Central memory CD8-positive, alpha-beta T cell (primary cell): Measurements from ENCODE around the gene IFI44.

Experiments
- ATAC-seq: fragments of 150-1000 bp; cut with Tn5 transposase; replicated peaks from 2 replicates; pipeline ENCODE4 v1.10.0; 2022; ENCODE audit warnings: mild to moderate bottlenecking, moderate FRiP score, moderate number of reproducible peaks; ENCODE audit not compliant: poor library complexity, severe bottlenecking; ENCODE audit errors: extremely low read depth
- DNase-seq, 2 donors: peaks; one replicate each; pipeline ENCODE4 v3.0.0; 2021; ENCODE audit warnings: low spot score in 2 of 2
- H3K27ac Mint-ChIP-seq: one replicate; pipeline ENCODE4 v1.8.0; 2022; ENCODE audit warnings: low read depth, mild to moderate bottlenecking, moderate library complexity, mixed read lengths
- H3K27me3 Mint-ChIP-seq: one replicate; pipeline ENCODE4 v1.8.0; 2022; ENCODE audit warnings: mixed read lengths
- H3K36me3 Mint-ChIP-seq: one replicate; pipeline ENCODE4 v1.8.0; 2022; ENCODE audit warnings: mild to moderate bottlenecking, moderate library complexity, mixed read lengths; ENCODE audit not compliant: insufficient read depth
- H3K4me1 Mint-ChIP-seq: one replicate; pipeline ENCODE4 v1.8.0; 2022; ENCODE audit warnings: mixed read lengths
- H3K4me3 Mint-ChIP-seq: one replicate; pipeline ENCODE4 v1.8.0; 2022; ENCODE audit warnings: mild to moderate bottlenecking, moderate library complexity, mixed read lengths
- H3K9me3 Mint-ChIP-seq: one replicate; pipeline ENCODE4 v1.8.0; 2022; ENCODE audit warnings: mixed read lengths

The IFI44 gene

GRCh38 chr1:78622548-78622947 lies 27.1 kb upstream of the IFI44 start:
- Mint-ChIP-seq H3K27ac (peak overlapping the region; percentile 71), H3K36me3 (peaks cover 3% of the 10 kb centered on the region), H3K4me3 (peak overlapping the region; percentile 62), H3K27me3 (no peaks in the 10 kb centered on the region), H3K4me1 (peaks cover 69% of the 10 kb centered on the region), H3K9me3 (no peaks in the 10 kb centered on the region)
- DNase-seq, result no peak
- ATAC-seq, result no peak

- H3K36me3 Mint-ChIP-seq, result peaks cover 3% of the 10 kb centered on the region
- H3K4me1 Mint-ChIP-seq, result peaks cover 62% of the 10 kb centered on the region
- no peaks in the 10 kb centered on the region for H3K9me3 Mint-ChIP-seq
- peak overlapping the region; percentile 62 for H3K4me3 Mint-ChIP-seq
- no peaks in the 10 kb centered on the region for H3K27me3 Mint-ChIP-seq
- peak overlapping the region; percentile 71 for H3K27ac Mint-ChIP-seq
- ATAC-seq (no peak), DNase-seq (no peak)
Measured at GRCh38 chr1:78624035-78624434, 25.6 kb upstream of the IFI44 start.

- ATAC-seq, result no peak
- H3K36me3 Mint-ChIP-seq, result peaks cover 1% of the 10 kb centered on the region
- no peak for DNase-seq
- H3K27me3 Mint-ChIP-seq, result no peaks in the 10 kb centered on the region
- H3K4me1 Mint-ChIP-seq, result peaks cover 38% of the 10 kb centered on the region
- no peak overlapping the region for H3K27ac Mint-ChIP-seq
- no peak overlapping the region for H3K4me3 Mint-ChIP-seq
- H3K9me3 Mint-ChIP-seq, result no peaks in the 10 kb centered on the region
Measured at GRCh38 chr1:78627321-78627720, 22.3 kb upstream of the IFI44 start.

DNA sequence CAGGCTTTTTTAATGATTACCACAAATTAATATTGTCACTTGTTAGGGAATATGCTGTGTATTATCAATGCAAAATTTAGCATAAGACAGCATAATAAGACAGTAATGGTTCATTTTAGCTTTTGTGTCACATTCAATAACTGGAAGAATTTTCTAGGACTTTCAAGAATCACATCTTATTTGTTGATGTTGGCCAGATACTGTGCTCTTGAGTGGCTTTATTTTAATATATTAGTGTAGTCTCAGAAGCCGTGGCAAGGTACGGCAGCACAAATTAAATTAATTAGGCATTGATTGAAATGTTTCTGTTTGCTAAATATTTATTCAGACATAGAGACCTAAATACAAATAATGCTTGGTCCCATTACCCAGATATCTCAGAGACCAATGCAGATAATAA lies 19.0 kb upstream of the IFI44 start:
- Mint-ChIP-seq H3K4me1 (peaks cover 12% of the 10 kb centered on the region), H3K27ac (no peak overlapping the region), H3K4me3 (no peak overlapping the region), H3K27me3 (no peaks in the 10 kb centered on the region), H3K36me3 (no peaks in the 10 kb centered on the region), H3K9me3 (no peaks in the 10 kb centered on the region)
- ATAC-seq (no peak), DNase-seq (no peak)

GRCh38 chr1:78633209-78633608 lies 16.4 kb upstream of the IFI44 start:
- no peak overlapping the region for H3K27ac Mint-ChIP-seq
- no peak for DNase-seq
- no peaks in the 10 kb centered on the region for H3K36me3 Mint-ChIP-seq
- H3K4me1 Mint-ChIP-seq, result peaks cover 5% of the 10 kb centered on the region
- ATAC-seq, result no peak
- H3K9me3 Mint-ChIP-seq, result no peaks in the 10 kb centered on the region
- H3K4me3 Mint-ChIP-seq, result no peak overlapping the region
- H3K27me3 Mint-ChIP-seq, result no peaks in the 10 kb centered on the region

- Mint-ChIP-seq H3K27me3 (no peaks in the 10 kb centered on the region), H3K4me1 (peaks cover 9% of the 10 kb centered on the region), H3K36me3 (no peaks in the 10 kb centered on the region), H3K4me3 (no peak overlapping the region), H3K27ac (no peak overlapping the region), H3K9me3 (no peaks in the 10 kb centered on the region)
- DNase-seq (no peak), ATAC-seq (no peak)
Measured at GRCh38 chr1:78640462-78640861, 9.2 kb upstream of the IFI44 start.

DNA sequence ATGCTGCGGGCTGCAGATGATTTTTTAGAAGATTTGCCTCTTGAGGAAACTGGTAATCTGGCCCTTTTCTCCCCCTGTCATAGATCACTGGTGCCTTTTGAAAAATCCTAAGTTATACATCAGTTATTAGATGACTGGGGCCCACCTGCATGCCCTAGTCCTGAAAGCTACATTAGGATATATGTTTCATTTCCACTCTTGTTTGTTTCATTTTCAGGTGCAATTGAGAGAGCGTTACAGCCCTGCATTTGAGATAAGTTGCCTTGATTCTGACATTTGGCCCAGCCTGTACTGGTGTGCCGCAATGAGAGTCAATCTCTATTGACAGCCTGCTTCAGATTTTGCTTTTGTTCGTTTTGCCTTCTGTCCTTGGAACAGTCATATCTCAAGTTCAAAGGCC lies 8.1 kb upstream of the IFI44 start:
- Mint-ChIP-seq H3K36me3 (no peaks in the 10 kb centered on the region), H3K4me1 (peaks cover 20% of the 10 kb centered on the region), H3K27ac (no peak overlapping the region), H3K9me3 (no peaks in the 10 kb centered on the region), H3K4me3 (no peak overlapping the region), H3K27me3 (no peaks in the 10 kb centered on the region)
- ATAC-seq (no peak), DNase-seq (no peak)

DNA sequence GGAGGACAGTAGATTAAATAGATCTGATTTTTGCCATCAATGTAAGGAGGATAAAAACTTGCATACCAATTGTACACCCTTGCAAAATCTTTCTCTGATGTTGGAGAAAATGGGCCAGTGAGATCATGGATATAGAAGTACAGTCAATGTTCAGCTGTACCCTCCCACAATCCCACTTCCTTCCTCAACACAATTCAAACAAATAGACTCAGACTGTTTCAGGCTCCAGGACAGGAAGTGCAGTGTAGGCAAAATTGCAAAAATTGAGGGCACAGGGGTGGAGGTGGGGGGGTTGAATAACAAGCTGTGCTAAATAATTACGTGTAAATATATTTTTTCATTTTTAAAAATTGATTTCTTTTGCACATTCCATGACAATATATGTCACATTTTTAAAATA lies 3.9 kb upstream of the IFI44 start:
- Mint-ChIP-seq H3K9me3 (no peaks in the 10 kb centered on the region), H3K36me3 (no peaks in the 10 kb centered on the region), H3K27ac (peak overlapping the region; percentile 54), H3K27me3 (no peaks in the 10 kb centered on the region), H3K4me1 (peaks cover 42% of the 10 kb centered on the region), H3K4me3 (peak overlapping the region; percentile 42)
- DNase-seq, result no peak
- peak; percentile 38 for ATAC-seq

DNA sequence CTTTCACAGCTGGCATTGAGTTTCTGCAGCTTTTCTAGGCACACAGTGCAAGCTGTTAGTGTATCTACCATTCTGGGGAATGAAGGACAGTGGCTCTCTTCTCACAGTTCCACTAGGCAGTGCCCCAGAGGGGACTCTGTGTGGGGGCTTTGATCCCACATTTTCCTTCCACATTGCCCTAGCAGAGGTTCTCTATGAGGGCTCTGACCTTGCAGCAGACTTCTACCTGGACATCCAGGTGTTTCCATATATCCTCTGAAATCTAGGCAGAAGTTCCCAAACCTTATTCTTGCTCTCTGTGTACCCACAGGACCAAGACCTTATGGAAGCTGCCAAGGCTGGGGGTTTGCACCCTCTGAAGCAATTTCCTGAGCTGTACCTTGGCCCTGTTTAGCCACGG lies 2.4 kb upstream of the IFI44 start:
- H3K27me3 Mint-ChIP-seq, result no peaks in the 10 kb centered on the region
- DNase-seq (no peak), ATAC-seq (no peak)
- peaks cover 5% of the 10 kb centered on the region for H3K36me3 Mint-ChIP-seq
- H3K4me1 Mint-ChIP-seq, result peaks cover 50% of the 10 kb centered on the region
- no peaks in the 10 kb centered on the region for H3K9me3 Mint-ChIP-seq
- H3K4me3 Mint-ChIP-seq, result no peak overlapping the region
- H3K27ac Mint-ChIP-seq, result no peak overlapping the region

- no peak for ATAC-seq
- H3K27ac Mint-ChIP-seq, result peak overlapping the region; percentile 92
- H3K9me3 Mint-ChIP-seq, result no peaks in the 10 kb centered on the region
- H3K27me3 Mint-ChIP-seq, result no peaks in the 10 kb centered on the region
- H3K36me3 Mint-ChIP-seq, result peaks cover 6% of the 10 kb centered on the region
- DNase-seq, result no peak
- H3K4me3 Mint-ChIP-seq, result peak overlapping the region; percentile 82
- H3K4me1 Mint-ChIP-seq, result peaks cover 54% of the 10 kb centered on the region
Measured at GRCh38 chr1:78650114-78650660, 556 bp downstream of the IFI44 start.

DNA sequence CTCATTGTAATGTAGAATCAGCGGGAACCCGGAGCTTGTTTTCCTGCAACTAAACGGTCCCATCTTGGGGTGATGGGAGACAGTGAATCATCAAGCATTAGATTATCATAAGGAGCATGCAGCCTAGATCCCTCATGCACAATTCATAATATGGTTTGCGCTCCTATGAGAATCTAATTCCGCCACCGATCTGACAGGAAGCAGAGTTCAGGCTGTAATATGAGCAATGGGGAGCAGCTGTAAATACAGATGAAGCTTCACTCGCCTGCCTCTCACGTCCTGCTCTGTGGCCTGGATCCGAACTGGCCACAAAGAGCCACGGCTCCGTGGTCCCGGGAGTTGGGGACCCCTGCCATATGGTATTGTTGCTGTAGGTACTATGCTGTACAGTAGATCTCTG lies 1.6 kb downstream of the IFI44 start:
- Mint-ChIP-seq H3K27ac (peak overlapping the region; percentile 92), H3K9me3 (no peaks in the 10 kb centered on the region), H3K4me3 (peak overlapping the region; percentile 82), H3K27me3 (no peaks in the 10 kb centered on the region), H3K4me1 (peaks cover 49% of the 10 kb centered on the region), H3K36me3 (peaks cover 12% of the 10 kb centered on the region)
- ATAC-seq (peak; percentile 47), DNase-seq (no peak)

DNA sequence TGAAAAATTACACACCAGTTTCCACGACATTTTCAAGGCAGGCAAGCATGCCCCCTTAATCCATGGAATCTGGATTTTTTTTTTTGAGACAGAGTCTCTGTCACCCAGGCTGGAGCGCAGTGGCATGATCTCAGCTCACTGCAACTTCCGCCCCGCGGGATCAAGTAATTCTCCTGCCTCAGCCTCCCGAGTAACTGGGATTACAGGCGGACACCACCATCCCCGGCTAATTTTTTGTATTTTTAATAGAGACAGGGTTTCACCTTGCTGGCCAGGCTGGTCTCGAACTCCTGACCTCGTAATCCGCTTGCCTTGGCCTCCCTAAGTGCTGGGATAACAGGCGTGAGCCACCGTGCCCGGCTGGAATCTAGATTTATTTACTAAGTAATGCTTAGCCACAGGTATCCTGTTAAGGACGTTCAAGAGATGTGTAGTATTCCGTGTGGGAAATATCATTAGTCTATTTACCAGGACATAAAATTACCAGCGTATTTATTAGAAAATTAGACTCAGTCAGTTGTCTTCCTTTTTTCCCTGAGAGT lies 2.5 kb downstream of the IFI44 start:
- Mint-ChIP-seq H3K27me3 (no peaks in the 10 kb centered on the region), H3K4me1 (peaks cover 44% of the 10 kb centered on the region), H3K4me3 (peak overlapping the region; percentile 82), H3K36me3 (peaks cover 16% of the 10 kb centered on the region), H3K9me3 (no peaks in the 10 kb centered on the region), H3K27ac (peak overlapping the region; percentile 73)
- no peak for DNase-seq
- ATAC-seq, result no peak

- H3K27ac Mint-ChIP-seq, result no peak overlapping the region
- H3K4me1 Mint-ChIP-seq, result peaks cover 12% of the 10 kb centered on the region
- DNase-seq, result no peak
- no peak overlapping the region for H3K4me3 Mint-ChIP-seq
- H3K9me3 Mint-ChIP-seq, result no peaks in the 10 kb centered on the region
- H3K36me3 Mint-ChIP-seq, result peaks cover 53% of the 10 kb centered on the region
- H3K27me3 Mint-ChIP-seq, result no peaks in the 10 kb centered on the region
- no peak for ATAC-seq
Measured at GRCh38 chr1:78658901-78659300, 9.3 kb downstream of the IFI44 start.
